Measurements from ENCODE around the gene SLC15A3. TPM values are rescaled to one million over a fixed set of nuclear protein-coding genes. Genes with fewer than 3 reads are reported as not detected.

Gene SLC15A3
- polyA plus RNA-seq, 1 donor from 2014 or later, result not detected

DNA sequence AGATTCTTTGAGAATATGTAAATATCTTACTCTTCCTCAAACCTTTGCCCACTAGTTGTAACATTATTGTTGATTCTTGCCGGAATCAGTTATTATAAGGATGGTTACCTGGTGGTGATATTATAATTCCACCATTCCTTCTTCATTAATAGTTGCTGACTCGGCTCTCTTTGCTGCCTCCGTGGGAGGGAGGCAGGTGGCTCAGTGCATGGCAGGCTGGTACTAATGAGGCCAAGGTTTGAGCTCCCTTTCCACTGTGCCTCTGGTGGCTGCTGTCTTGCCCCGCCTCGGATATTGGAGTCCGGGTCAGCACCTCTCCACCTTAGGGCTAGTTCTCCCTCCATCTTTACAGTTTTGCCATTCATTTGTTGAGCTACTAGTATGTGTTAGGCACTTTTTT, 32.2 kb upstream of the SLC15A3 start:
- no peaks in the 10 kb centered on the region for H3K9me2 ChIP-seq (ENCODE audit: insufficient read depth, low read length)
- no peaks in the 10 kb centered on the region for H4K20me1 ChIP-seq (ENCODE audit: insufficient read depth)
- no peaks in the 10 kb centered on the region for H3K79me2 ChIP-seq (replicated peaks; ENCODE audit: insufficient read depth, low read length)
- no peak overlapping the region for H3K4me3 ChIP-seq (ENCODE audit: low read length)
- H3K27me3 ChIP-seq (ENCODE audit: insufficient read depth, low read depth, low read length), result no peaks in the 10 kb centered on the region
- no peaks in the 10 kb centered on the region for H3K36me3 ChIP-seq (ENCODE audit: insufficient read depth, low read length)
- no peak for TF ChIP-seq EZH2 (IDR thresholded peaks at IDR 0.05; ENCODE audit: borderline replicate concordance, insufficient read depth, low read length, poor library complexity, severe bottlenecking)
- no peak for TF ChIP-seq TAF1 (IDR thresholded peaks at IDR 0.05; ENCODE audit: low read depth)
- TF ChIP-seq MXI1 (conservative IDR thresholded peaks at IDR 0.05; ENCODE audit: poor library complexity, severe bottlenecking), result no peak
- TF ChIP-seq, protein P1, sequence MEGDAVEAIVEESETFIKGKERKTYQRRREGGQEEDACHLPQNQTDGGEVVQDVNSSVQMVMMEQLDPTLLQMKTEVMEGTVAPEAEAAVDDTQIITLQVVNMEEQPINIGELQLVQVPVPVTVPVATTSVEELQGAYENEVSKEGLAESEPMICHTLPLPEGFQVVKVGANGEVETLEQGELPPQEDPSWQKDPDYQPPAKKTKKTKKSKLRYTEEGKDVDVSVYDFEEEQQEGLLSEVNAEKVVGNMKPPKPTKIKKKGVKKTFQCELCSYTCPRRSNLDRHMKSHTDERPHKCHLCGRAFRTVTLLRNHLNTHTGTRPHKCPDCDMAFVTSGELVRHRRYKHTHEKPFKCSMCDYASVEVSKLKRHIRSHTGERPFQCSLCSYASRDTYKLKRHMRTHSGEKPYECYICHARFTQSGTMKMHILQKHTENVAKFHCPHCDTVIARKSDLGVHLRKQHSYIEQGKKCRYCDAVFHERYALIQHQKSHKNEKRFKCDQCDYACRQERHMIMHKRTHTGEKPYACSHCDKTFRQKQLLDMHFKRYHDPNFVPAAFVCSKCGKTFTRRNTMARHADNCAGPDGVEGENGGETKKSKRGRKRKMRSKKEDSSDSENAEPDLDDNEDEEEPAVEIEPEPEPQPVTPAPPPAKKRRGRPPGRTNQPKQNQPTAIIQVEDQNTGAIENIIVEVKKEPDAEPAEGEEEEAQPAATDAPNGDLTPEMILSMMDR (IDR thresholded peaks at IDR 0.05; ENCODE audit: poor library complexity, severe bottlenecking), result no peak
- TF ChIP-seq SMC3 (conservative IDR thresholded peaks at IDR 0.05; ENCODE audit: poor library complexity), result no peak
- TF ChIP-seq RAD21 (conservative IDR thresholded peaks at IDR 0.05), result no peak
- TF ChIP-seq, protein P2, sequence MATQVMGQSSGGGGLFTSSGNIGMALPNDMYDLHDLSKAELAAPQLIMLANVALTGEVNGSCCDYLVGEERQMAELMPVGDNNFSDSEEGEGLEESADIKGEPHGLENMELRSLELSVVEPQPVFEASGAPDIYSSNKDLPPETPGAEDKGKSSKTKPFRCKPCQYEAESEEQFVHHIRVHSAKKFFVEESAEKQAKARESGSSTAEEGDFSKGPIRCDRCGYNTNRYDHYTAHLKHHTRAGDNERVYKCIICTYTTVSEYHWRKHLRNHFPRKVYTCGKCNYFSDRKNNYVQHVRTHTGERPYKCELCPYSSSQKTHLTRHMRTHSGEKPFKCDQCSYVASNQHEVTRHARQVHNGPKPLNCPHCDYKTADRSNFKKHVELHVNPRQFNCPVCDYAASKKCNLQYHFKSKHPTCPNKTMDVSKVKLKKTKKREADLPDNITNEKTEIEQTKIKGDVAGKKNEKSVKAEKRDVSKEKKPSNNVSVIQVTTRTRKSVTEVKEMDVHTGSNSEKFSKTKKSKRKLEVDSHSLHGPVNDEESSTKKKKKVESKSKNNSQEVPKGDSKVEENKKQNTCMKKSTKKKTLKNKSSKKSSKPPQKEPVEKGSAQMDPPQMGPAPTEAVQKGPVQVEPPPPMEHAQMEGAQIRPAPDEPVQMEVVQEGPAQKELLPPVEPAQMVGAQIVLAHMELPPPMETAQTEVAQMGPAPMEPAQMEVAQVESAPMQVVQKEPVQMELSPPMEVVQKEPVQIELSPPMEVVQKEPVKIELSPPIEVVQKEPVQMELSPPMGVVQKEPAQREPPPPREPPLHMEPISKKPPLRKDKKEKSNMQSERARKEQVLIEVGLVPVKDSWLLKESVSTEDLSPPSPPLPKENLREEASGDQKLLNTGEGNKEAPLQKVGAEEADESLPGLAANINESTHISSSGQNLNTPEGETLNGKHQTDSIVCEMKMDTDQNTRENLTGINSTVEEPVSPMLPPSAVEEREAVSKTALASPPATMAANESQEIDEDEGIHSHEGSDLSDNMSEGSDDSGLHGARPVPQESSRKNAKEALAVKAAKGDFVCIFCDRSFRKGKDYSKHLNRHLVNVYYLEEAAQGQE (IDR thresholded peaks at IDR 0.05; ENCODE audit: borderline replicate concordance), result no peak
- no peak overlapping the region for H2AFZ ChIP-seq (ENCODE audit: low read depth, low read length)
- no peak overlapping the region for H3K27ac ChIP-seq (ENCODE audit: low read length)
- H3F3A ChIP-seq (ENCODE audit: insufficient read depth, low read length, poor library complexity, severe bottlenecking), result no peaks in the 10 kb centered on the region
- H3K4me2 ChIP-seq (ENCODE audit: low read length), result no peak overlapping the region
- no peaks in the 10 kb centered on the region for H3K9me3 ChIP-seq (ENCODE audit: low read length)
- H3K9ac ChIP-seq (ENCODE audit: low read length), result no peak overlapping the region

DNA sequence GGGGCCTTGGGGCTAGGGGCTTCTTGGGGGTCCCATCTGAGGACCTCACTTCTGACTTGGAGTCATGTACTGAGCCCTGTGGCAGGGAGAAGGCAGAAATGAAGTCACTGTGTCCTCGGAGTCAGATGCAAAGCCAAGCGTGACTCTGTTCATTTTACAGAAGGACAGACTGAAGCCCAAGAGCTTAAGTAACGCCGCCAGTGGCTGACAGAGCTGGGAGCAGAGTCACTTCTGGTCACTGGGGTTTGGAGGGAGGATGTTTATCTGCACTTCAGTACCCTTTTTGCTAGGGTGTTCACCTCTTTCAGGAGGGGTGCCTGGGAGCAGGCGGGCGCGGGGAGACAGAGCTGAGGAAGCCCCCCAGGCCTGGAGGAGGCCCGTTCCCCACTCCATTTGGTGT, 30.2 kb upstream of the SLC15A3 start:
- H3F3A ChIP-seq (ENCODE audit: insufficient read depth, low read length, poor library complexity, severe bottlenecking), result no peaks in the 10 kb centered on the region
- no peaks in the 10 kb centered on the region for H3K27me3 ChIP-seq (ENCODE audit: insufficient read depth, low read depth, low read length)
- no peak overlapping the region for H3K9ac ChIP-seq (ENCODE audit: low read length)
- H3K27ac ChIP-seq (ENCODE audit: low read length), result no peak overlapping the region
- no peaks in the 10 kb centered on the region for H3K36me3 ChIP-seq (ENCODE audit: insufficient read depth, low read length)
- no peaks in the 10 kb centered on the region for H4K20me1 ChIP-seq (ENCODE audit: insufficient read depth)
- H2AFZ ChIP-seq (ENCODE audit: low read depth, low read length), result no peak overlapping the region
- H3K9me3 ChIP-seq (ENCODE audit: low read length), result no peaks in the 10 kb centered on the region
- H3K79me2 ChIP-seq (replicated peaks; ENCODE audit: insufficient read depth, low read length), result no peaks in the 10 kb centered on the region
- H3K9me2 ChIP-seq (ENCODE audit: insufficient read depth, low read length), result no peaks in the 10 kb centered on the region
- TF ChIP-seq TAF1 (IDR thresholded peaks at IDR 0.05; ENCODE audit: low read depth), result no peak
- TF ChIP-seq MXI1 (conservative IDR thresholded peaks at IDR 0.05; ENCODE audit: poor library complexity, severe bottlenecking), result no peak
- TF ChIP-seq, protein P1 (IDR thresholded peaks at IDR 0.05; ENCODE audit: poor library complexity, severe bottlenecking), result no peak
- no peak for TF ChIP-seq EZH2 (IDR thresholded peaks at IDR 0.05; ENCODE audit: borderline replicate concordance, insufficient read depth, low read length, poor library complexity, severe bottlenecking)
- H3K4me3 ChIP-seq (ENCODE audit: low read length), result no peak overlapping the region
- H3K4me2 ChIP-seq (ENCODE audit: low read length), result no peak overlapping the region
